Thymus (tissue), 11 donors: ENCODE data around the gene KLHL42. TPM values are rescaled to one million over a fixed set of nuclear protein-coding genes. Genes with fewer than 3 reads are reported as not detected.

Source experiments
- DNase-seq, 9 donors: peaks; one replicate each; pipeline ENCODE4 v3.0.0-alpha.2; 2013; ENCODE audit warnings: low spot score in 9 of 9, low read depth in 6 of 9, missing footprints in 1 of 9
- H3K27ac ChIP-seq, 2 donors: one replicate each; pipeline ENCODE4 v1.5.1; 2013; ENCODE audit warnings: control low read depth in 1 of 2, low read depth in 1 of 2, low read length in 1 of 2, mild to moderate bottlenecking in 1 of 2, moderate library complexity in 1 of 2
- H3K27me3 ChIP-seq, 2 donors: one replicate each; pipeline ENCODE4 v1.5.1; 2013; ENCODE audit warnings: low read length in 1 of 2; ENCODE audit not compliant: control insufficient read depth in 2 of 2, insufficient read depth in 1 of 2
- H3K36me3 ChIP-seq, 2 donors: one replicate each; pipeline ENCODE4 v1.5.1; 2013; ENCODE audit warnings: low read length in 1 of 2, mild to moderate bottlenecking in 1 of 2, moderate library complexity in 1 of 2; ENCODE audit not compliant: control insufficient read depth in 2 of 2, insufficient read depth in 2 of 2
- H3K4me1 ChIP-seq, 2 donors: one replicate each; pipeline ENCODE4 v1.5.1; 2013; ENCODE audit warnings: low read length in 2 of 2; ENCODE audit not compliant: control insufficient read depth in 2 of 2, insufficient read depth in 2 of 2
- H3K4me3 ChIP-seq, 2 donors: one replicate each; pipeline ENCODE4 v1.5.1; 2013; ENCODE audit warnings: low read length in 2 of 2, control low read depth in 1 of 2, mild to moderate bottlenecking in 1 of 2
- H3K9me3 ChIP-seq, 2 donors: one replicate each; pipeline ENCODE4 v1.5.1; 2013; ENCODE audit warnings: low read length in 1 of 2, mild to moderate bottlenecking in 1 of 2; ENCODE audit not compliant: control insufficient read depth in 2 of 2, insufficient read depth in 1 of 2
- WGBS: extraction: QIAGEN DNeasy Blood & Tissue Kit; methylation state at CpG from one replicate; pipeline ENCODE4 v1.1.7; 2013; 5-methylcytosine and 5-hydroxymethylcytosine counted together
- polyA plus RNA-seq: library from polyadenylated mRNA; stranded (reverse); fragments of 200-250 nt; gene quantifications from one replicate; pipeline ENCODE4 v1.2.3, GENCODE V29; 2013
- total RNA-seq: library from RNA; stranded (reverse); fragments of 120-200 nt; gene quantifications from one replicate; pipeline ENCODE4 v1.2.4, GENCODE V29; 2013
- donor health status: healthy.

Gene KLHL42
- total and polyA plus RNA-seq, 2 donors: 8.8 to 9.0 TPM

- H3K27me3 ChIP-seq: peaks cover 0 to 3% of the 10 kb centered on the region in 2 donors
- H3K9me3 ChIP-seq: no peaks in the 10 kb centered on the region
- 89% methylated on average over 7 of the region's 7 CpGs for WGBS
- no peaks in the 10 kb centered on the region for H3K36me3 ChIP-seq
- DNase-seq: no peak
- no peak overlapping the region for H3K4me3 ChIP-seq
- no peak overlapping the region for H3K27ac ChIP-seq
- no peaks in the 10 kb centered on the region for H3K4me1 ChIP-seq
Observed at GRCh38 chr12:27818401-27818918, 38.4 kb downstream of the KLHL42 start.

DNA sequence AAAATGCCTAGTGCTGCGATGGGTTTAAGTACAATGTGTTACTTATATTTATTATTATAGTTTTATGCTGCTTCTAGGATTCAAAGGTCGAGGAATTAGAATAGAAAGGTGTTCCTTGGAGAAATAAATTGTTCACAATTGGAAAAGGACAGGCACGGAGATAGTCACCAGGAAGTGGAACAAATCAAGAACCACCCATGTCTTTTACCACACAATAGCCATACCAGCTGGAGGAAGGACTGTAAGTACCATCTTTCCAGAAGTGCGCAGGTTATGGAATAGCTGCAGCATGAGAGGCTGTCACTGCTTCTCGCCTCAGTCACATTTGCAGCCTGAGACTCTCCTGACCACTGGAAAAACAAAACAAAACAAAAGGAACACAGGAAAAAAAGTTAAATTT, 40.5 kb downstream of the KLHL42 start:
- 94% methylated on average over 5 of the region's 5 CpGs for WGBS
- no peaks in the 10 kb centered on the region for H3K9me3 ChIP-seq

DNA sequence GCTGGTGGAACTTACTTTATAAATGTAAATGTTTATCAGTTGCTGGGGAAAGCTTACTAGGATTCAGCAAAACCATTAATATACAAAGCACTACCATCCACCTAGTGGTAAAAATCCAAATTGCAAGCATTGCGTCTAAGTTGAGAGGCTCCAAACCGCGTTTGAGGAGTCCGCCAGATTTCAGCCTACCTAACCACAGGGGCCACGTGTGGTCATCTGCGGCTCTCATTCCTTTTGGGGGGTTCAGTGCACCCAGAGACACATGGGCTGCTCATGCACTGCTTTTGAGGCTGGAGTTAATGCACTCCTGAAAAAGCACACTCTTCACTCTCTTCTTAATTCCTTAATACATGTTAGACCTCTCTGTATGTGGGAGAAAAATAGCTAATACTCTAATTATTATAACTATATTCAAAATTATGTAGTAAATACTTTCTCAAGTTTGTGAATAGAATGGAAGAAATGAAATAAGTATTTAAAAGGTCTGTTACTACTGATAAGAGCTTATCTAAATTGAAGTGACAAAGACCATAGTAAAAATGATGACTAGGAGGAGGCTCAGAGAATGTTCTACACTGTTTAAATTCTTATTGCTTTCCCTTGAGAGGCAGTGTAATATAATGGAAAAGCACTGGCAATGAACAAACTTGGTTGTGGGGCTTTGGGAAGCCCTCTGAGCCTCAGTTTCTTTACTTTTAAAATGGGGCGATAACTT, 41.4 kb downstream of the KLHL42 start:
- Histone ChIP-seq H3K4me3 (no peak overlapping the region), H3K27ac (no peak overlapping the region), H3K9me3 (no peaks in the 10 kb centered on the region), H3K36me3 (no peaks in the 10 kb centered on the region), H3K4me1 (no peaks in the 10 kb centered on the region), H3K27me3 (peaks cover 0 to 3% of the 10 kb centered on the region in 2 donors)
- WGBS: 15% methylated on average over 7 of the region's 7 CpGs
- DNase-seq: peak; percentile 15 to 74 (median 51)

More for the DNA sequence above, 40.5 kb downstream of the KLHL42 start:
- no peak for DNase-seq
- Histone ChIP-seq H3K27me3 (peaks cover 0 to 3% of the 10 kb centered on the region in 2 donors), H3K4me3 (no peak overlapping the region), H3K4me1 (no peaks in the 10 kb centered on the region), H3K36me3 (no peaks in the 10 kb centered on the region), H3K27ac (no peak overlapping the region)

DNA sequence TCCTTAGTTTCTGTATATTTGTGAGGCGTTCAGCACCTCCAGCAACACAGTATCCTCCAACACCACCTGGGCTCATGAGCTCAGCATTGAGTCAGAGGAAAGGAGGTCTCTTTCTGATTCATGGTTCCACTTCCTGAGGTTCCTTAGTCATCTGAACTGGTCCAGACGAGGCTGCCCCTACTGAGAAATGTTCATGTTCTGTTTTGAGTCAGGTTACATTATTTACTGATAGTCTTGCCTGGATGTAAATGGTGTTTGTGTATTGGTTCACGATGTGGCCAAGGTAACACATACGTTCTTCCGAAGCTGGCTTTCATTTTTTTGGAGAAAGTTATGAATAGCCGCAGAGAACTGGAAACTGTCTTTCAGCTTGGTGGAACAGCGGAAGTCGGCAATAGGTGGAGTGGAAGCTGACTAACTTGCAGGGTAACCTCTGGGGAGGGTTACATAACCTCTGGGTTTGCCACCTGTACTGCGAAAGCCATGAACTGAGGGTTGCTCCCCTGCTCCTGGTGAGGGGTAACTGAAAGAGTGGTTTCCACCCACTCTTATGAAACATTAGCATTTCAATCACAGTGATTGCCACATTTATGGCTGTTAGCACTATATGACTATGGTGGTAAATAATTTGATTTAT, 42.2 kb downstream of the KLHL42 start:
- no peak overlapping the region for H3K4me3 ChIP-seq
- peaks cover 0 to 3% of the 10 kb centered on the region in 2 donors for H3K27me3 ChIP-seq
- H3K9me3 ChIP-seq: no peaks in the 10 kb centered on the region
- WGBS: 85% methylated on average over 9 of the region's 9 CpGs
- H3K27ac ChIP-seq: no peak overlapping the region
- H3K36me3 ChIP-seq: no peaks in the 10 kb centered on the region
- no peak for DNase-seq
- H3K4me1 ChIP-seq: no peaks in the 10 kb centered on the region

- WGBS: 93% methylated on average over 5 of the region's 5 CpGs
- Histone ChIP-seq H3K27ac (no peak overlapping the region), H3K36me3 (no peaks in the 10 kb centered on the region), H3K4me3 (no peak overlapping the region), H3K9me3 (no peaks in the 10 kb centered on the region), H3K4me1 (no peaks in the 10 kb centered on the region), H3K27me3 (peaks cover 0 to 3% of the 10 kb centered on the region in 2 donors)
- no peak for DNase-seq
Observed at GRCh38 chr12:27823038-27823437, 43.0 kb downstream of the KLHL42 start.

DNA sequence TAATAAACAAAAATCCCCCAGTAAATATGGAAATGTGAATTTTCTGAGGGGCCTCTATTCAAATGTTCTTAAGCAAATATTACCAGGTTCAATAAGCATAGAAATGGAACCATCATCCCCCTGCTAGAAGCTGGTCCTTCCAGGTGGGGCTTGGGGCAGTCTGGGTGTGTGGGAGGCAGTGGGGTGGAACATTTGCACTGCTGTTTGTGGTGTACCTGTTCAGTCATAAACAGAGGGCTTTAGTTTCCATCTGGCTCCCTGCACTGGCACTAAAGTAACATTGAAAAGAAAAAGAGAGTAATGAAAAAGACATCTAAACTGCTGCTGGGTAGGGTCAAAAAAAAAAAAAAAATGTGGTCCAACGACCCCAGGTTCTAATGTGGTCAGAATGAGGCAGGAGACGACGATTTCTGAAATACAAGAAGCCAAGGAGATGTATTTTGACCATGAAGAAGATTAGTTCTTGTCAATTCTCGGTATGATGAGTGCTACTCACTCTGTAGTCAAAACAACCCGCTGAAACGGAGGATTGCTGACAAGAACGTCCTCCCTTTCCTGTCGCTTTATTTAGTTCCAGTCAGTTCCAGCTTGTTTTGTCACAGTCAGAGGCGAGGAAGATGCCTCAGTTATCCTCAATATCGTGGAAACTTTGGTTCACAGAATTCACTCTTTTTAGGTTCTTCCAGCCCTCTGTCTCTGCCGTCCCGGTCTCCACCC, 44.3 kb downstream of the KLHL42 start:
- no peak overlapping the region for H3K4me3 ChIP-seq
- no peaks in the 10 kb centered on the region for H3K36me3 ChIP-seq
- H3K27me3 ChIP-seq: peaks cover 0 to 3% of the 10 kb centered on the region in 2 donors
- 81% methylated on average over 12 of the region's 12 CpGs for WGBS
- no peak overlapping the region for H3K27ac ChIP-seq
- no peaks in the 10 kb centered on the region for H3K9me3 ChIP-seq
- no peaks in the 10 kb centered on the region for H3K4me1 ChIP-seq
- no peak for DNase-seq

DNA sequence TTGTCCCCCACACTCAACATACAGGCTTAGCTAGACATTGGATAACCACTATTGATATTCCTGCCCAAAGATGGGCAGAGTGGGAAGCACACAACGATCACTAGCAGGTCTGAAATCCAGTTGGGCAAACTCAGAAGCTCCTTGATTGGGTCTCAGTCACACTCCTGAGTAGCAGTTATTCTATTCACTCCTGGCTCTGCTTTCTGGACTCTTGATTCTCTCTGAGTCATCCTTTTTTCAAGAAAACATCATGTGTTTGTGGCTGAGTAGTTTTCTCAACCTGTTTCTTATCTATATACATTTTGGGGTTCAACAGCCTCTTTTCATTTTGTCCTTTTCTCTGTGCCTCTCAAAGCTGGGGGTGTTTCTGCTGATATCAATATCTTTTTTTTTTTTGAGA, 46.0 kb downstream of the KLHL42 start:
- no peak overlapping the region for H3K4me3 ChIP-seq
- WGBS: 98% methylated on average over 1 of the region's 1 CpG
- no peak overlapping the region for H3K27ac ChIP-seq
- H3K9me3 ChIP-seq: no peaks in the 10 kb centered on the region
- H3K36me3 ChIP-seq: no peaks in the 10 kb centered on the region
- peaks cover 0 to 3% of the 10 kb centered on the region in 2 donors for H3K27me3 ChIP-seq
- no peak for DNase-seq
- H3K4me1 ChIP-seq: no peaks in the 10 kb centered on the region

DNA sequence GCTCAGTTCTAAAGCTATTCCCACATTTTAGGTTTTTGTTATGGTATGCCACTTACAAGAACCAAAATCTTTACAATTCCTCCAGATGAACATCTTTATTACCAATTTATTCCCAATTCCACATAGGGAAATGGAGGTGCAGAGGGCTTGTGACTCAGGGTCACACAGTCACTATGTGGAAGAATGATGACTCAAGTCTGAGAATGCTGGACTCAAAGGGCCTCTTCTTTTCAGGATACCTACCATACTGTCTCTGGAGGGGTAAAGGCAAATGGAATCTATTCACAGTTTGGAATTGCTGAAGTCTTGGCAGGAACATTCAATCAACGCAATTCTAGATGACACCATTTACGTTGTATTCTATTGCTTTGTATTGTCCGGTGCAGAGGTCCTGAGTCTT, 48.2 kb downstream of the KLHL42 start:
- no peak overlapping the region for H3K4me3 ChIP-seq
- H3K27me3 ChIP-seq: no peaks in the 10 kb centered on the region
- no peaks in the 10 kb centered on the region for H3K36me3 ChIP-seq
- H3K27ac ChIP-seq: no peak overlapping the region
- no peaks in the 10 kb centered on the region for H3K9me3 ChIP-seq
- DNase-seq: no peak
- WGBS: 98% methylated on average over 3 of the region's 3 CpGs
- no peaks in the 10 kb centered on the region for H3K4me1 ChIP-seq
